ENCODE results near the gene AGAP9. TPM values are rescaled to one million over a fixed set of nuclear protein-coding genes. Genes with fewer than 3 reads are reported as not detected.
A peak's percentile ranks its signal among the peaks of the same experiment; 100 is the strongest.

The AGAP9 gene
- total RNA-seq, 1 experiment from 2014 or later = 8.6 TPM

- no peaks in the 10 kb centered on the region for H3K9me3 Mint-ChIP-seq
- H2BK5ac ChIP-seq (ENCODE audit: insufficient read length, low read length) = no peak overlapping the region
- no peak overlapping the region for H3K4me3 Mint-ChIP-seq
- no CpG with 5 or more reads among the region's 4 CpGs for WGBS (ENCODE audit: extremely low coverage, insufficient read length, low lambda C conversion rate)
- H3K27ac ChIP-seq (ENCODE audit: insufficient read length, low read depth, low read length) = no peak overlapping the region
- H3K4me2 ChIP-seq (ENCODE audit: insufficient read depth, insufficient read length, low read length) = no peak overlapping the region
- H3K27ac Mint-ChIP-seq = peak overlapping the region in 1 of 3 experiments; percentile 67; a peak in 1 of 7 replicates
- no peak for DNase-seq
- H3K56ac ChIP-seq (ENCODE audit: insufficient read length, low read depth, low read length) = no peak overlapping the region
- no peaks in the 10 kb centered on the region for H3K36me3 Mint-ChIP-seq (ENCODE audit: insufficient read depth in 1 of 3, low read depth in 3 of 3)
- no peaks in the 10 kb centered on the region for H4K20me1 ChIP-seq (ENCODE audit: control insufficient read depth, insufficient read depth, insufficient read length)
- H4K91ac ChIP-seq (ENCODE audit: insufficient read length, low read depth, low read length) = no peak overlapping the region
- no peak overlapping the region for H4K8ac ChIP-seq (replicated peaks; ENCODE audit: insufficient read length, low read depth, low read length)
- peaks cover 10 to 14% of the 10 kb centered on the region in 2 experiments for H3K4me1 Mint-ChIP-seq
- no peak overlapping the region for H3K4ac ChIP-seq (ENCODE audit: low read depth, low read length)
- no peaks in the 10 kb centered on the region for H3K23me2 ChIP-seq (ENCODE audit: insufficient read length, low read depth, low read length, poor library complexity, severe bottlenecking)
- no peak overlapping the region for H2BK20ac ChIP-seq (ENCODE audit: low read depth, low read length, poor library complexity, severe bottlenecking)
- no peak for TF ChIP-seq CTCF (conservative IDR thresholded peaks at IDR 0.05)
- H2BK12ac ChIP-seq (ENCODE audit: insufficient read length, low read depth, low read length) = no peak overlapping the region
- H2BK120ac ChIP-seq (ENCODE audit: low read depth, low read length, poor library complexity, severe bottlenecking) = no peak overlapping the region
- H3K9me3 ChIP-seq (ENCODE audit: control insufficient read depth, low read depth, low read length) = no peaks in the 10 kb centered on the region
- no peak overlapping the region for H3K14ac ChIP-seq (ENCODE audit: insufficient read depth, low read length)
- no peak overlapping the region for H3K23ac ChIP-seq (ENCODE audit: insufficient read length, low read depth, low read length)
- no peak overlapping the region for H4K5ac ChIP-seq (ENCODE audit: insufficient read length, low read depth, low read length)
- no peaks in the 10 kb centered on the region for H3K79me2 ChIP-seq (ENCODE audit: insufficient read depth, low read length)
- no peaks in the 10 kb centered on the region for H3K27me3 ChIP-seq (ENCODE audit: insufficient read depth, low read length)
- no peak overlapping the region for H2AK5ac ChIP-seq (ENCODE audit: insufficient read length, low read length)
- H3K27me3 Mint-ChIP-seq (ENCODE audit: low read depth) = peaks cover 2% of the 10 kb centered on the region
- no peak overlapping the region for H2BK15ac ChIP-seq (ENCODE audit: low read depth, low read length)
- no peak overlapping the region for H3K18ac ChIP-seq (ENCODE audit: insufficient read length, low read depth, low read length)
- H3K4me1 ChIP-seq (ENCODE audit: insufficient read depth, low read length) = no peaks in the 10 kb centered on the region
- no peaks in the 10 kb centered on the region for H3K79me1 ChIP-seq (ENCODE audit: insufficient read depth, low read depth, low read length, poor library complexity, severe bottlenecking)
- no peak overlapping the region for H3K9ac ChIP-seq (ENCODE audit: extremely low read depth, insufficient read length, low read length)
- no peak overlapping the region for H2AFZ ChIP-seq (ENCODE audit: low read length)
- no peak overlapping the region for H3T11ph ChIP-seq (ENCODE audit: low read length)
These were observed 64.8 kb downstream of the AGAP9 start for GRCh38 chr10:47458466-47459154.

Data from H9 (cell line).